Germinal center (tissue), 1 donor: ENCODE results near the gene CACNA2D4.

ENCODE experiments used
- DNase-seq: peaks from one replicate; pipeline ENCODE4 v3.0.0; 2012; ENCODE audit warnings: mixed read lengths, low spot score

CACNA2D4 gene

GRCh38 chr12:1800401-1801302, 117.8 kb downstream of the CACNA2D4 start:
- peak; percentile 56 for DNase-seq

GRCh38 chr12:1799882-1800400, 118.5 kb downstream of the CACNA2D4 start:
- no peak for DNase-seq

- no peak for DNase-seq
These were observed 119.2 kb downstream of the CACNA2D4 start for GRCh38 chr12:1799051-1799881.

GRCh38 chr12:1798641-1799020, 119.8 kb downstream of the CACNA2D4 start:
- DNase-seq = no peak

- DNase-seq = no peak
These were observed 120.3 kb downstream of the CACNA2D4 start for GRCh38 chr12:1797991-1798640.

- DNase-seq = peak; percentile 64
These were observed 121.2 kb downstream of the CACNA2D4 start for GRCh38 chr12:1797011-1797901.

GRCh38 chr12:1796515-1797010, 121.9 kb downstream of the CACNA2D4 start:
- DNase-seq = peak; percentile 44

- DNase-seq = peak; percentile 93
These were observed 122.5 kb downstream of the CACNA2D4 start for GRCh38 chr12:1795785-1796514.

- no peak for DNase-seq
These were observed 123.1 kb downstream of the CACNA2D4 start for GRCh38 chr12:1795221-1795784.

- DNase-seq = no peak
These were observed 123.9 kb downstream of the CACNA2D4 start for GRCh38 chr12:1794440-1795090.

- no peak for DNase-seq
These were observed 124.8 kb downstream of the CACNA2D4 start for GRCh38 chr12:1793426-1794210.

- no peak for DNase-seq
These were observed 126.0 kb downstream of the CACNA2D4 start for GRCh38 chr12:1792406-1792805.

GRCh38 chr12:1791104-1791841, 127.2 kb downstream of the CACNA2D4 start:
- DNase-seq = peak; percentile 56

GRCh38 chr12:1790444-1790843, 128.0 kb downstream of the CACNA2D4 start:
- DNase-seq = no peak

GRCh38 chr12:1787714-1788113, 130.7 kb downstream of the CACNA2D4 start:
- DNase-seq = no peak

- no peak for DNase-seq
These were observed 136.2 kb downstream of the CACNA2D4 start for GRCh38 chr12:1782215-1782614.

- DNase-seq = no peak
These were observed 136.7 kb downstream of the CACNA2D4 start for GRCh38 chr12:1781772-1782171.

GRCh38 chr12:1779783-1780182, 138.7 kb downstream of the CACNA2D4 start:
- DNase-seq = no peak
